NAMALWA (cell line): ENCODE measurements around the gene RDH16.
"Not testable (repeated sequence)": the region's sequence is repeated elsewhere in the genome, so short reads cannot be mapped to it uniquely, and the experiment has no call there.

Experiments used
- DNase-seq: peaks from one replicate; pipeline ENCODE4 v3.0.0-alpha.2; 2015; ENCODE audit warnings: low spot score

Gene RDH16

DNA sequence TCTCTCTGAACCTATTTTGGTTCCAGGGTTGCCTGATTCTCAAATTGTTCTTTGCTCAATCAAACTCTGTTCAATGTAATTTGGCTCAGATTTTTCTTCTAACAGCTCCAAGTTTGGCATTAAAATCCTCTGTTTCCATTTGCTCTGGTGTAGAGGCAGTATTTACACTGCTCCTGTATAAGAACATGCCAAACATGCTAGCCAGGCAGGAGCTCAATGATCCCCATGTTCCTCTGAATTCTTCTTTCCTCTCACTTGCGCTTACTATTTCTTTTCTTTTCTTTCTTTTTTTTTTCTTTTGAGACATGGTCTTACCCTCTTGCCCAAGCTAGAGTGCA lies 40.4 kb downstream of the RDH16 start:
- no peak for DNase-seq

GRCh38 chr12:56916296-56916995 lies 41.0 kb downstream of the RDH16 start:
- no peak for DNase-seq

DNA sequence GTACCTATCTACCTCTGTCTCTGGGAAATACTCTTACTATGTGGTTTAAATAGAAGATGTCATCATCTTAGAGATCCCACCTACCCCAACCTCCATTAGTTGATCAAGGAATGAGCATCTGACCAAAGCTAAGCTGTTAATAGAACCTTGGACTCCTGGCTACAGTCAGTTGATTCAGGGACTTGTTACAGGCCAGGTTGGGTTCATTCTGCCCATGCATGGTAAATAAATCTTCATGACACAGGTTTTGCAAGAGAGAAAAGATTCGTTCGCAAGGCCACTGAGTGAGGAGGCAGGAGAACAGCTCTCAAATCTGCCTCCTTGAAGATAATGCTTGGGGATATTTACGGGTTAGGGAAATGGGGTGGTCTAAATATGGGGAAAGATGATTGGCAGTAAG lies 42.7 kb downstream of the RDH16 start:
- DNase-seq, result no peak

DNA sequence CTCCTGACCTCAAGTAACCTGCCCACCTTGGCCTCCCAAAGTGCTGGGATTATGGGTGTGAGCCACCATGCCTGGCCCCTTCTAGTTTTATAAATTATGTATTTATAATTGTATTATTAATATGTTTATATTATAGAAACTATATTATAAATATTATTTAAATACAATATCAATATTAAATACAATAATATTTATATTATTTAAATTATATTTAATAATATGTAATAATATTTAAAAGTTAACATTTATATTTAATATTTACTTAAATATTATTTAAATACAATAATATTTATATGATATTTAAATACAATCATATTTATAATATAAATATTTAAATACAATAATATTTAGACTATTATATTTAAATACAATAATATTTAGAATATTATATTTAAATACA lies 43.2 kb downstream of the RDH16 start:
- no peak for DNase-seq

GRCh38 chr12:56909403-56909802 lies 48.0 kb downstream of the RDH16 start:
- DNase-seq, result not testable (repeated sequence)

DNA sequence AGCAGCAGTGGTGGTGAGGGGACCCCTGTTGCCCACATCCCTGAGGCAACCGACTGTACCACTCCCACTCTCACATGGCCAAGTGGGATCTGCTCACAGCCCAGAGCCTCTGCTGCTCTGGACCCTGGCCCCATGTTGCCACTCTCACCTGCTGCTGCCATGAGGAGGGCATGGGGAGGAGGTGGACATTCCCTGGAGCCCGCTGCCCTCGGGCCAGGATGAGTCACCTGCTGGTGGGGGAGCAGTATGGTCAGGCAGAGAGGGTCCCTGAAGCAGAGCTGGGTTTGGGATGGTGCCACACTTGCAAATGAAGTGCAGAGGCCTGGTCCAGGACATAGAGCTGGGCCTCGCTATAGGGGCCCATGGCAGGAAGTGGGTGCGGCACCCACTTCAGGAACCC lies 49.3 kb downstream of the RDH16 start:
- no peak for DNase-seq

DNA sequence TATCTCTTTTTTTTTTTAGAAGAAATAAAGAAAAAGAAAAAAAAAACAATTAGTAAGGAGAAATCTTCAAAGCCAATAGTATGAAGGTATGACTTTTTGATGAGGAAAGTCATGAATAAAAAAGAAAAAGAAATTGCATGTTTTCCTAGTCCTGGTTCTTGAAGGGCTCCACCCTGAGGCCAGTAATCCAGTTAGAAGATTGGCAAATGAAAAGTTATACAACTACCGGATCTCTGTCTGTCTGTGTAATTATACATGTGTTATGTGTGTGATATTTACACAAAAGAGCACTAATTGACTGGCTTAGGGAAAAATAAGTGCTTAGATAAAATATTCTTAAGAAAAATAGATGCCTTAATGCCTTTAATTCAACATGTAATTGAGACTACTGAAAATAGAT lies 51.6 kb downstream of the RDH16 start:
- no peak for DNase-seq

DNA sequence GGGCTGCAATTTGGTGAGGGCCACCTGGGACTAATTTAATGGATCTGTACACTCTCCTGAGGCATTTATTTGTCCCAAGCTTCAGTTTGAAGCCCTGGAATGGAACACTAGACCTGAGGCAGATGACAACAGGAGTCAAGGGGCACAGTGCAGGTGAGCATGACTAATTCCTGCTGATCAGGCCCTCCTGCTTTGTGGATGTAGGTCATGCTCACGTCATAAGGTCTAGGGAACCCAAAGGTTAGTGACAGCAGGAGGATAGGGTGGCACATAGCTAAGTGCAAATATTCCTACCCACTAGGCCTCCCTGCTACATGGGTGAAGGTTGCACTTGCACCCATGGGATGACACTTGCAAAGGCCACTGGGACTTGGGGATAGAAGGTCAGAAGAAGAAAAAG lies 54.0 kb downstream of the RDH16 start:
- DNase-seq, result no peak
